ENCODE data around the gene FSTL3.

GRCh38 chr19:704447-704741 is 28.2 kb downstream of the FSTL3 start:
- TF ChIP-seq POLR2A (IDR thresholded peaks at IDR 0.05): no peak
- TF ChIP-seq, protein P1, sequence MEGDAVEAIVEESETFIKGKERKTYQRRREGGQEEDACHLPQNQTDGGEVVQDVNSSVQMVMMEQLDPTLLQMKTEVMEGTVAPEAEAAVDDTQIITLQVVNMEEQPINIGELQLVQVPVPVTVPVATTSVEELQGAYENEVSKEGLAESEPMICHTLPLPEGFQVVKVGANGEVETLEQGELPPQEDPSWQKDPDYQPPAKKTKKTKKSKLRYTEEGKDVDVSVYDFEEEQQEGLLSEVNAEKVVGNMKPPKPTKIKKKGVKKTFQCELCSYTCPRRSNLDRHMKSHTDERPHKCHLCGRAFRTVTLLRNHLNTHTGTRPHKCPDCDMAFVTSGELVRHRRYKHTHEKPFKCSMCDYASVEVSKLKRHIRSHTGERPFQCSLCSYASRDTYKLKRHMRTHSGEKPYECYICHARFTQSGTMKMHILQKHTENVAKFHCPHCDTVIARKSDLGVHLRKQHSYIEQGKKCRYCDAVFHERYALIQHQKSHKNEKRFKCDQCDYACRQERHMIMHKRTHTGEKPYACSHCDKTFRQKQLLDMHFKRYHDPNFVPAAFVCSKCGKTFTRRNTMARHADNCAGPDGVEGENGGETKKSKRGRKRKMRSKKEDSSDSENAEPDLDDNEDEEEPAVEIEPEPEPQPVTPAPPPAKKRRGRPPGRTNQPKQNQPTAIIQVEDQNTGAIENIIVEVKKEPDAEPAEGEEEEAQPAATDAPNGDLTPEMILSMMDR (IDR thresholded peaks at IDR 0.05): no peak
